Measurements from ENCODE around the gene LCE6A.

The LCE6A gene

GRCh38 chr1:152873495-152873894 is 30.8 kb downstream of the LCE6A start:
- in situ Hi-C loops (cut with MboI; ENCODE audit: low sequenced_read_pairs): no loop called here

- in situ Hi-C loops (cut with MboI; ENCODE audit: low sequenced_read_pairs): no loop called here
Measured at GRCh38 chr1:152876827-152877226, 34.2 kb downstream of the LCE6A start.

DNA sequence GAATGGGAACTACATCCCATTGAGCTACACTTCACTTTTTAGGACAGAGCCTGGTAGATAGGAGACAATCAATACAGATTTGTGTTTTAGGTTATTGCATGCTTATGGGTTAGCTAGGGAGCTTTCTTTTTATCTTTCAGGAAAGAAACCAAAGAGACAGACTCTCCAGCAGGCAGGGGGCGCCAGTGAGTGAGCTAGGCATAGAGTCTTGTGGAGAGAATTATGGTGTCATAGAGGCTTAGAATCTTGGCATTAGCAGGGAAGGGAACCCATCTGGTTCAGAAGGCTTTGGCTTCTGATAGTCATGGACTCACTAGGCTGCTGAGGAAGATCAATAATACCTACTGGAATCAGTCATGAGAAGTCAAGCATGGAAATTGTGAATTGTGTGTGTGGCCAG is 35.4 kb downstream of the LCE6A start, which contains the start of gene SMCP:
Gene SMCP, plus strand, starts transcription at position 281 of the 400 bp plus-strand sequence. CDS start 6,101 bp downstream, outside the sequence.
- in situ Hi-C loops (cut with MboI; ENCODE audit: low sequenced_read_pairs): no loop called here

GRCh38 chr1:152879559-152880198 is 37.0 kb downstream of the LCE6A start:
- in situ Hi-C loops (cut with MboI; ENCODE audit: low sequenced_read_pairs): no loop called here

DNA sequence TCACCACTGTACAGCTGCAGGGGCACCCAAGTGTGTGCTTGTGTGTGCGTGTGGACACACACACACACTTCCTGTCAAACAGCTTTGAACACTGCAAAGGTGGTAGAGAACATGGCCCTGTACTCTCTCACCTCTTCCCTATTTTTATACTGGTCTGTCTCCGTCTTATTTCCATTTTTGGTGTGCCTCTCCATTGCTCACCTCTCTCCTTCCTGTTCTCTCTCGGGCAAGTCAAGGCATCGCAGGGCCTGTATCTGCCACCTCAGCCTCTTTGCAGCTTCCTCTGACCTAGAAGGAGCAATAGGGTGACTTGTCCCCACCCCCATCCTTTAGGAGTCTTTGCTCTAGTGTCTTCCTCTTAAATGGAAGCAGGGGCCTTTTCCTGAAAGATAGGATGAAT is 37.7 kb downstream of the LCE6A start:
- in situ Hi-C loops (cut with MboI; ENCODE audit: low sequenced_read_pairs): no loop called here

GRCh38 chr1:152880907-152881306 is 38.3 kb downstream of the LCE6A start:
- in situ Hi-C loops (cut with MboI; ENCODE audit: low sequenced_read_pairs): no loop called here

DNA sequence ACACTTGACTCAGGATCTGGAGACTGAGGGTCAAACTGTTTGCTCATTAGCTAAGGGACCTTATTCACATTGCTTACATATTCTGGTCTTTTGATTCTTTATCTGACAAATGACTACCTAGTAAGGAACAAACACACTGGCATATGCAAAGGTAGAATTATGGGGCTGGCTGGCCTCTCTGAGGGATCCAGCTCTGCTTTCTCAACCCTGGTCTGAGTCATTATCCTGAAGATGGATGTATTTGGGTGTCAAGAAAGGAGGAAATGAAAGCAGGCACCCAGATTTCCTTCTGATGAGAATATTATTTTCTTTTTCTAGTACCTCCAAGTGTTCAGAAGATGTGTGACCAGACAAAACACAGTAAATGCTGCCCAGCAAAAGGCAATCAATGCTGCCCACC is 41.4 kb downstream of the LCE6A start:
- in situ Hi-C loops (cut with MboI; ENCODE audit: low sequenced_read_pairs): no loop called here

DNA sequence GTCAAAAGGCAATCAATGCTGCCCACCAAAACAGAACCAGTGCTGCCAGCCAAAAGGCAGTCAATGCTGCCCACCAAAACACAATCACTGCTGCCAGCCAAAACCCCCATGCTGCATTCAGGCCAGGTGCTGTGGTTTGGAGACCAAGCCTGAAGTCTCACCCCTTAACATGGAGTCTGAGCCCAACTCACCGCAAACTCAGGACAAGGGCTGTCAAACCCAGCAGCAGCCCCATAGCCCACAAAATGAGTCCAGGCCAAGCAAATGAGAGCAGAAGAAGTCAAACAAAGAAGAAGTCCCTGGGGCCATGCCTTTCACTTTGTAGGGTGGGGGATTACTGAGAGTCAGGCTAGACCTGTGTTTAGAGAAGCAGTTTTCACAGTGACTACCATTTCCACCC is 41.9 kb downstream of the LCE6A start:
- in situ Hi-C loops (cut with MboI; ENCODE audit: low sequenced_read_pairs): no loop called here

- in situ Hi-C loops (cut with MboI; ENCODE audit: low sequenced_read_pairs): no loop called here
Measured at GRCh38 chr1:152884966-152885624, 42.4 kb downstream of the LCE6A start.

DNA sequence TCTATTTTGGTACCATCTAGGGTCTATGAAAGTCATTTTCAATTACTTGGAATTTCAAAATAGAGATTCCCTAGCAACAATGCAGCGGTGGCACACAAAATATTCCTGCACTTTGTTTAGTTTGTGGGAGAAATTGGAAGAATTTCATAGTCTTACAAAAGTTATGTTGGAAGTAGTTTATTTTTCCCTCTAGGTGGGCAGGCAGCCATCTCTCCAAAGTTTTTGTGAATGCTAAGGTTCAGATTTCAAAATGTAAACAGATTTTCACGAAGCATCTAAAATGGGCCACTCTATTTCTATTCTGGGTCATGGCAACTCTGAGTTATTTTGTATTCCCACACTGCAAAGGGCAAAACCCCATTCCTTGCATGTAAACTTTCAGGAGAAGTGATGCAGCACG is 43.4 kb downstream of the LCE6A start:
- in situ Hi-C loops (cut with MboI; ENCODE audit: low sequenced_read_pairs): no loop called here

DNA sequence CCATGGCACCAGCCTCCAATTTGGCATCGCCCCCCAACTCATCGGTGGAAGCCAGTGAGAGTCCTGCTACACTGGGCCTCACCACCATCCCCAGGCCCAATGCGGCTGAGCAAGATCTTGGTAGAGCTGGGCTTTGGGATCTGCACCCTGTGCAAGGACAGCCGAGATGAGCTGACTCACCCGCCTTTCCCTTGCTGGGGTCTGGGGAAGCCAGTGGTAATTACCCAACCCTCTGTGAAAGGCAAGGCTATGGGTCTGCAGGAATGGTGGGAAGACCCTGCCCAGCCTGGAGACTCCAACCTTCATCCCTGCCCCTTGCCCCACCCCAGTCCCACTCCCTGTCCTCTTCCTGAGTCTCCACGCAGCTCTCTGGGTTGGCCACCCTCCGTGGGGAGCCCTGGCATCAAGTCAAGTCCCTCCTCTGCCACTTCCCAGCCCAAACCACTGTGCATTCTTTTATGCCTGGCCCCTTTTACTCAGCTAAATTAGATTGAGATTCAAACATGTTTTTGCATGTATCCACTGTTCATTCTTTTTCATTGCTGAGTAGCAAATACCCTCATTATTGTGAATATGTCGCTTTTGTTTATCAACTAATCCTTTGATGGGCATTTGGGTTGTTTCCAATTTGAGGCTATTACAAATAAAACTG is 44.2 kb downstream of the LCE6A start:
- in situ Hi-C loops (cut with MboI; ENCODE audit: low sequenced_read_pairs): no loop called here

DNA sequence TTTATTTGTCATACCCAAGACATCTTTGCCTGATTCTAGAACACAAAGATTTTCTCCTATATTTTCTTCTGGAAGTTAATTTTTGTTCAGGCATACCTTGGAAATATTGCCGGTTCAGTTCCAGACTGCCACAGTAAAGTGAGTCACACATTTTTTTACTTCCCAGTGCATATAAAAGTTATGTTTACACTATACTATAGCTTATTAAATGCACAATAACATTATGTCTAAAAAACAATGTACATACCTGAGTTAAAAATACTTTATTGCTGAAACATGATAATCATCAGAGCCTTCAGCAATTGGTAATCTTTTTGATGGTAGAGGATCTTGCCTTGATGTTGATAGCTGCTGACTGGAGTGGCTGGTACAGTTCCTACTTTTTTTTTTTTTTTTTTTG is 45.5 kb downstream of the LCE6A start:
- in situ Hi-C loops (cut with MboI; ENCODE audit: low sequenced_read_pairs): no loop called here

All from hTERT RPE-1 (cell line).